ENCODE results near the gene CHST12.
"Not testable (repeated sequence)": the region's sequence is repeated elsewhere in the genome, so short reads cannot be mapped to it uniquely, and the experiment has no call there.

CHST12 gene

GRCh38 chr7:2437537-2438148 is 34.2 kb downstream of the CHST12 start:
- DNase-seq = no peak

DNA sequence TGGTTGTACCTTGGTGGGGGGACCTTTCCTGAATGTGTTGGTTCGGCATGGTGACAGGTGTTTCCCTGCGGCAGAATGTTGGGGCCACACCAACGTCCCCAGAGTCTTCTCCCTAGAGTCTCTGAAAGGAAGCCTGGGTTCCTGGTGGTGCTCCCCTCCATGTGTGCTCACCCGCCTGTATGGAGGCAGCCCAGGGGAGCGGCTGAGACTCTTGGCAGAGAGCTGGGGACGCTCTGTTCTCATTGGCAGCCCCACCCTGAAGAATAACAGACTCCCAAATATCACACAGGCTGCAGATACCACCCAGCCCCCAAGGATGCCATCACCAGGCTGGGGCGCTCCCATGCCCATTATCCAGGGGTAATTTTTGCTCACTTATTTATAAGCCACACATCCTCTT is 34.8 kb downstream of the CHST12 start:
- DNase-seq = no peak

DNA sequence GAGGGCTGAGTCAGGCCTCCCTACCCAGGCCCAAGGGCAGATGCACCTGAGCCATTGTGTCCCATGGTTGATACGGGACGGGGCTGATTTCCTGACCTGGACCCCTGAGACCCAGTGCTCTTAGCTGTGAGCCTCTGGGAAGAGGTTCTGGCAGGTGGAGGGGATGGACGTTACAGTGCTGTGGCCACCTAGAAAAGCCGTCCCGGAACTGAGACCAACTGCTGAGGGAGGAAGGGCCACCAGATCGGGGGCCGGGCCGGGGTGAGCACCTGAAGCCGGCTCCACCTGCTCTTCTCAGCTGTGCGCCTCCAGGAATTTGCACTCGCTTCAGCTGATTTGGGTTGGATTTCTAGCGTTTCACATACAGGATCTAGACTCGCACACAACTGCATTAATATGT is 35.4 kb downstream of the CHST12 start:
- no peak for DNase-seq

GRCh38 chr7:2440608-2441245 is 37.3 kb downstream of the CHST12 start:
- no peak for DNase-seq

GRCh38 chr7:2441430-2442058 is 38.1 kb downstream of the CHST12 start:
- no peak for DNase-seq

GRCh38 chr7:2443491-2443890 is 40.1 kb downstream of the CHST12 start:
- DNase-seq = no peak

DNA sequence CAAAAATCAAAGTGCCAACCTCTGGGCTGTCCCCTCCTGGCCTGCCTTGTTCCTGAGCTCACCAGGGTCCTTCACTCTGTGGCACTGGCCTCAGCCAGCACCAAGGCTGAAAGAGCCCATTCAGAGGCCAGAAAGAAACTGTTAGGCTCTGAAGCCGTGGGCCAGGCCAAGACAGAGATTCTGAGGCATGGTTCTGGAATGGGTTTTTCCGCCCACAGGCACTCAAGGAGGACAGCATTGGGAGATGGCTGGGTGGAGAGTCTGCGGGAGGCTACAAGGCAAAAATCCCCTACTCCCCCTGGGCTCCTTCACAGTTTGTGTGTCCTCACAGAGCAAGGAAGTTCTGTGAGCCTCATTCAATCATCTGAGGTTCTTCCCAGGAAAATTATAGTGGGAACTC is 41.1 kb downstream of the CHST12 start:
- no peak for DNase-seq

GRCh38 chr7:2445047-2445446 is 41.6 kb downstream of the CHST12 start:
- no peak for DNase-seq

DNA sequence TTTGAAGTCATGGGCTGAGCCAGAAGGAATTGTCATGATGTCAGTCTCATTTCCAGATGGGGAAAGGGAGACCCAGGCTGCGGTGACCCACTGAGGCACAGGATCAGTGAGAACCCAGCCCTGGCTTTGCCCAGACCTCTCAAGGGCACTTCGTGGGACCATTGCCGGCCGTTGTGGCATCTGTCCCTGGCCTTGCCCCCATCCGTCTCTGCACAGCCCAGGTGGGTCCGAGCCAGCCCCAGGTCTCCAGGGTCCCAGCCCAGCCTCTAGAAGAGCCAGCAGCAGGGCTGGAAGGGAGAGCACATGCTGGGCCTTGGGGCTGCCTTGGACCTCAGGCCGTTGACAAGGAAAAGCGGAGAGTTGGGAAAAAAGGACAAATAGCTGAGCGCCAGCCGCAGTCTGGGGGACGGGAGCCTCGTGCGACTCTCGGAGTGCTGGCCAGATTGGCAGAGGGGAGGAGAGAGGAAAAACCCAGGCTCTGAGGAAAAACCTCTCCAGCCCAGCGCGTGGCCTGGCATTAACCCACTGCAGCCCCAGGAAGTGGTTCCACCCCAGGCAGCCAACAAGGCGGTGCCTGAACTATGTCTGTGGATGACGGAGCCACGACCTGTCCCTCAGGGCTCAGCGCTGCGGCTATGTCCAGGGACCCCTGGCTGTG is 42.6 kb downstream of the CHST12 start:
- DNase-seq = no peak

DNA sequence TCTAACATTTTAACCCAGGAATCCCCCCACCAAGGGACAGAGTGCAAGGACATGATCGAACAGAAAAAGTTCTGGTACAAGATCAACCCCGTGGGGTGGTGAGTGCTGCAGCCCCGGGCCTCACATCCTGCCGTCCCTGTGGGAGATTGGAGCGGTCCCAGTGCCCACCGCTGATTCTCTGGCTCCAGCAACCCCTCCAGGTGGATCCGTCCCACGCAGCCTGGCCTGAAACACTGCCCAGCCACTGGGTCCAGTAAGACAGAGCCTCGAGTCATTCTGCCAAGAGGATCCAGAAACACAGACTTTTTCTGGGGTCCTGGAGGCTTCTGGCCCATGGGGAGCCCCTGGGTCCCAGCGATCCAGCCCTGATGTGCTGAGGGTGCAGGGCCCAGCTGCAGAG is 43.3 kb downstream of the CHST12 start:
- DNase-seq = no peak

- DNase-seq = no peak
These were observed 47.0 kb downstream of the CHST12 start for GRCh38 chr7:2450198-2451107.

DNA sequence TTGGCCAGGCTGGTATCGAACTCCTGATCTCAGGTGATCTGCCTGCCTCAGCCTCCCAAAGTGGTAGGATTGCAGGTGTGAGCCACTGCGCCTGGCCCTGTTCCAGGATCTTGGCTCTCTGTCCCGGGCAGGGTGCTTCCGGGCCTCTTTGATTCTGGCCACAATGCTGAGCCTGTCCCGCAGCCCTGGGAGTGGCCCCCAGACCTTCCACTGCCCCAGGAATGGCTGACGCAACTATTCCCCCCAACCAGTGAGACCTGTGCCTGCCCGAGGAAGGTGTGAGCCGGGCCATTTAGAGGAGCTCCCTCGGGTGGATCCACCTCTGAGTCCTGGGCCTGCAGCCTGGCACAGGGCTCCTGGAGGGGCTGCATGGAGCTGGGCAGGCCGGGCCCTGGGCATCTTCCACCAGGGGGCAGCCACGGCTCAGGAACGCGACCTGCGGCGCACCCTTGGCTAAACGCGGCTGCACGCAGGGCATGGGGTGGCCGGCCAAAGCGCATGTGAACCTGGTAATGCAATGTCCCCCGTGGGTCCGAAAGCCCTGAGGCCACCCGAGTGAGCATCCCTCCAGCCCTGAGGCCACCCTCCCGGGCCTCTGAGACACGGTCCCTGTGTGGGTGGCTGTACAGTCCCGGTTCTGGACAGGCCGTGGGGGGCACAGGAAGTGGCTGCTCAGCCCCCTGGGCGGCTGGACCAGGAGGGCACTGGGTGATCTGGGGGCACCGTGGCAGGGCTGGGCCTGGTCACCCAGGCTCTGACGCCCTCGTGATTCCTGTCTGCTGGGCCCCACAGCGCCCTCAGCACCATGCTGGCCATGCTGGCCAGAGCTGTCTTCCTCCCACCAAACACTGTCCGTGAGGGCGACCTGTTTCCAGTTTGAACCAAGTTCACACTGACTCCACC is 48.0 kb downstream of the CHST12 start:
- peak; percentile 87 for DNase-seq

GRCh38 chr7:2452074-2452507 is 48.7 kb downstream of the CHST12 start:
- DNase-seq = peak; percentile 21

DNA sequence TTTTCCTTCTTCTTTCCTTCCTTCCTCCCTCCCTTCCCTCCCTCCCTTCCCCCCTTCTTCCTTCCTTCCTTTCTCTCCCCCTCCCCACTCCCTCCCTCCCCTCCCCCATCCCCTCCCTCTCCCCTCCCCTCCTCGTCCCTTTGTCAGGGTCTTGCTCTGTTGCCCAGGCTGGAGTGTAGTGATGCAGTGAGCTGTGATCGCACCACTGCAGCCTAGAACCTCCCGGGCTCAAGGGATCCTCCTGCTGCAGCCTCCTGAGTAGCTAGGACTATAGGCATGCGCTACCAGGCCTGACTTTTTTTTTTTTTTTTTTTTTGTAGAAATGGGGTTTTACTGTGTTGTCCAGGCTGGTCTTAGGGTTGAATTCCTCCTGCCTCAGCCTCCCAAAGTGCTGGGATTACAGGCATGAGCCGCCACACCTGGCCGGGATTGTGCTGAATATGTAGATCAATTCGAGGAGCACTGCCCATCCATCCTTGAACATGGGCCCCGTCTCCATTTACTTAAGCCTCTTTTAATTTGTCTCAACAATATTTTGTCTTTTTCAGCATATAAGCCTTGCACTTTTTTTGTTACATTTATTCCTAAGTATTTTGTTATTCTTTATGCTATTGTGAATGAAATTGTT is 49.3 kb downstream of the CHST12 start:
- no peak for DNase-seq

DNA sequence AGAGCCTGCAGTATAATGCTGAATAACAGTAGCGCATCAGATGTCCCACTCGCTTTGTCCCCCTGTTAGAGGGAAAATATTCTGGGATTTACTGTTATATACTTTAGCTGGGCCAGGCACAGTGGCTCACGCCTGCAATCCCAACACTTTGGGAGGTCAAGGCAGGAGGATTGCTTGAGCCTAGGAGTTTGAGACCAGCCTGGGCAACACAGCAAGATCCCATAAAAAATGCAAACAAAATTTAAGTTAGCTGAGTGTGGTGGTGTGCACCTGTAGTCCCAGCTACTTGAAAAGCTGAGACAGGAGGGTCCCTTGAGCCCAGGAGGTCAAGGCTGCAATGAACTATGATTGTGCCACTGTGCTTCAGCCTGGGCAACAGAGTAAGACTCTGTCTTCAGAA is 50.4 kb downstream of the CHST12 start:
- DNase-seq = not testable (repeated sequence)

GRCh38 chr7:2459674-2460073 is 56.3 kb downstream of the CHST12 start:
- no peak for DNase-seq

GRCh38 chr7:2460188-2460587 is 56.8 kb downstream of the CHST12 start:
- DNase-seq = no peak

- no peak for DNase-seq
These were observed 57.2 kb downstream of the CHST12 start for GRCh38 chr7:2460641-2461040.

DNA sequence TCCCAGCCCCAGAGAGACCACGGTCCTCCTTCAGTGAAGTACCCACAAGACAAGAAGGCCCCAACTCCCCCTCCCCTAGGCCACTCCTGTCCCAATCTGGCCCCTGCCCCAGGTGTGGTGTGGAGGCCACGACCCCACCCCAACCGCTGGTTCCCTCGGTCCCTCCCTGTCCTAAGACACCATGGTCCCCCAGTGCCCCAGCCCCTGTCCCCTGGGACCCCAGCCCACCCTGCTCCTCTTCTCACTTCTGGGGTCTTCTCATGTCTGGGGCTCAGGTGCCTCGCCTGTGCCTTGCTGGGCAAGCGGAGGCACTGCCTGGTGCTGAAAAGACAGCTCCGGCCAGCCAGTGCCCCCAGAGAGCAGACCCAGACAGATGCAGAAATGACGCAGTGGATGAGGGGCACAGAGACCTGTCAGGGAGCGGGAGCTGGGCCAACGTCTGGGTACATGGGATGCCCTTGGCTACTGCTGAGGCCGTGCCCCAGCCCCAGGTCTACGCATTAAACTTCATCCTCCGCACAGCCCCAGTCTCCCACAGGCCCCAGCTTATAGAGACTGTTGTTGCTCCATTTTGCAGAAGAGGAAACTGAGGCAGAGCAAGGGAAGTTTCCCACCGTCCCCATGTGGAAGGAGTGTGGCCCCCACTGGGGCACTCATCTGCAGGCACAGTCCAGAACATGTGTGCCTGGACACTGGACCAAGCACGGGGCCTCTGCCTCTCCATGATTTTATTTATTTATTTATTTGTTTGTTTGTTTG is 58.0 kb downstream of the CHST12 start:
- no peak for DNase-seq

DNA sequence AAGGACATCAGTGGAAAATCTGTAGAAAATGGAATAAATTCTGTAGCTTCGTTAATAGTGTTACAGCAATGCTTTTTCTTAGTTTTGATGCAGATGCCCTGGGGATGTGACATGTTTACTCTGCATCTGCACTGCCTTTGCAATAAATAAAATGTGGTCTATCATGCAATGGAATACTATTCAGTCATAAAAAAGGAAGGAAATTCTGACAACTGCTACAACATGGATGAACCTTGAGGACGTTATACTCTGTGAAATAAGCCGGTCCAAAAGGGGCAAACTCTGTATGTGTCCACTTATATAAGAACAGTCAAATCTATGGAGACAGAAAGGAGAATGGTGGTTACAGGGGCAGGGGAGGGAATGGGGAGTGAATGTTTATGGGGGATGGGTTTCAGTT is 59.3 kb downstream of the CHST12 start:
- DNase-seq = no peak
